ENCODE results near the gene TMEM40.

DNA sequence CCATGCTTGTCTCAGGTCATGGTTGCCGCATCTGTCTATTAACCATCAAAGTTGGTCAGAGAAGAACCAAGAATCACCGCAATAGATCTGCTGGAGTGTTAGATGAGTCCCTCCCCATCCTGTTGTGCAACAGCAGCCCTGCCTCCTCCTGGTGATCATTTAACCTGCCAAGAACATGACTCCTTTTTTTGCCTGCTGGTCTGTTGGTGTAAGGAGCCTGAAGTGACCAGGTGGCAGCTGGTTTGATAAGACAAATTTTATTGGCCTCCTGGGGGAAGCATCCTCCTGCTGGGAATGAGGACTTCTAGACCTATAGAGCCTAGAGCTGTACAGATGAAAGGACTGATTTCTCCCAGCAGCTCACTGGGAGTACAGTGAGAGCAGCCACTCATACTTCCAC lies 51.6 kb downstream of the TMEM40 start:
- TF ChIP-seq POLR2AphosphoS5 (IDR thresholded peaks at IDR 0.05) (no peak), POLR2A (IDR thresholded peaks at IDR 0.05) (no peak), EP300 (IDR thresholded peaks at IDR 0.05; ENCODE audit: low read depth) (no peak)
- TF ChIP-seq, protein P1, sequence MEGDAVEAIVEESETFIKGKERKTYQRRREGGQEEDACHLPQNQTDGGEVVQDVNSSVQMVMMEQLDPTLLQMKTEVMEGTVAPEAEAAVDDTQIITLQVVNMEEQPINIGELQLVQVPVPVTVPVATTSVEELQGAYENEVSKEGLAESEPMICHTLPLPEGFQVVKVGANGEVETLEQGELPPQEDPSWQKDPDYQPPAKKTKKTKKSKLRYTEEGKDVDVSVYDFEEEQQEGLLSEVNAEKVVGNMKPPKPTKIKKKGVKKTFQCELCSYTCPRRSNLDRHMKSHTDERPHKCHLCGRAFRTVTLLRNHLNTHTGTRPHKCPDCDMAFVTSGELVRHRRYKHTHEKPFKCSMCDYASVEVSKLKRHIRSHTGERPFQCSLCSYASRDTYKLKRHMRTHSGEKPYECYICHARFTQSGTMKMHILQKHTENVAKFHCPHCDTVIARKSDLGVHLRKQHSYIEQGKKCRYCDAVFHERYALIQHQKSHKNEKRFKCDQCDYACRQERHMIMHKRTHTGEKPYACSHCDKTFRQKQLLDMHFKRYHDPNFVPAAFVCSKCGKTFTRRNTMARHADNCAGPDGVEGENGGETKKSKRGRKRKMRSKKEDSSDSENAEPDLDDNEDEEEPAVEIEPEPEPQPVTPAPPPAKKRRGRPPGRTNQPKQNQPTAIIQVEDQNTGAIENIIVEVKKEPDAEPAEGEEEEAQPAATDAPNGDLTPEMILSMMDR (IDR thresholded peaks at IDR 0.05), result no peak
